Activated T-cell treated with anti-CD3 and anti-CD28 coated beads for 4 hours (primary cell): ENCODE data around the gene SPON1.
"Not testable (repeated sequence)": the region's sequence is repeated elsewhere in the genome, so short reads cannot be mapped to it uniquely, and the experiment has no call there.

Source experiments
- DNase-seq: peaks from one replicate; pipeline ENCODE4 v3.0.0-alpha.2; 2020

SPON1 gene

GRCh38 chr11:14042686-14043465 lies 80.4 kb downstream of the SPON1 start:
- DNase-seq, result no peak

DNA sequence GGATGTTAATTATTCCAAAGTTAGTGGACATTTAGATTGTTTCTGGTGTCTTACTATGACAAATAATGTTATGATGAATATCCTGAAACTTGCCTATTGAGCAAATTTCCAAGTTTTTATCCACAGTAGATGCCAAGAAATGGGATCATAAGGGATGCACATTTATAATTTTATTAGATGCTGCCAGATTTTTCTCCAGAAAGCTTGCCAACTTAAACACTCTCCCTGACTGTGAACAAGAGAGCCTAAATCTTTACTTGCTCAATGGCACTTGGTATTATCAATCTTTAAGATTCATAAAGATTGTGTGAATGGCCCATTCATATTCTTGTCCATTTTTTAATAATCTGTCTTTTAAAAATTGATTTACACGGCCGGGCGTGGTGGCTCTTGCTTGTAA lies 82.4 kb downstream of the SPON1 start:
- no peak for DNase-seq

DNA sequence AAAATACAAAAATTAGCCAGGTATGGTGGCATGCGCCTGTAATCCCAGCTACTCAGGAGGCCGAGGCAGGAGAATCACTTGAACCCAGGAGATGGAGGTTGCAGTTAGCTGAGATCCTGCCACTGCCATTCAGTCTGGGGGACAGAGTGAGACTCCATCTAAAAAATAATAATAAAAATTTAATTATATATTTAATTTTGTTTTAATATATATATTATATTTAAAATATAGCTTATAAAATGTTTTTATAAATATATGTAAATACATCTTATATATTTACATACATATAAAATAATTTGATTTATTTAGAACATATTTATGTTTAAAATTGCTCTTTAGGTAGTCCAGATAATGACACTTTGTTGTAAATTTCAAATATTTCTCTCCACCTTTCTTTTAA lies 82.9 kb downstream of the SPON1 start:
- no peak for DNase-seq

GRCh38 chr11:14052198-14052597 lies 89.7 kb downstream of the SPON1 start:
- DNase-seq, result no peak

GRCh38 chr11:14054116-14055107 lies 91.9 kb downstream of the SPON1 start:
- DNase-seq, result no peak

GRCh38 chr11:14055936-14056335 lies 93.4 kb downstream of the SPON1 start:
- DNase-seq, result no peak

DNA sequence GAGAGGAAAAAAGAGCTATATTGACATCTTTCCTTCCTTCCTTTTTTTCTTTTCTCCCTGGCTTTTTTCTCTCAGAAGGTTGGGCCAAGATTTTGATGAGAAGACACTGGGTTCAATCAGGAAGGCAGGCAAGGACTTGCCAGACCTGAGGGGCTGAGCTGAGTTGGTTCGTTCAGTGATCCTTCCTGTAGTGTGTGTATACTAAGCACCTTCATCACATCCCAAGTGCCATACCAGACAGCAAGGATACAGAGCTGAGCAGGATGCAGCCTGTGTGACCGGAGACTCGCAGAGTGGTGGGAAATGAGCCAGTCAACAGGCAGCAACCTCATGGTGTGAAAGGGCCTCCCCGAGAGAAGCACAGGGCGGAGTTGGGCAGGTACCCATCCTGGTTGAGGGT lies 95.5 kb downstream of the SPON1 start:
- DNase-seq, result no peak

DNA sequence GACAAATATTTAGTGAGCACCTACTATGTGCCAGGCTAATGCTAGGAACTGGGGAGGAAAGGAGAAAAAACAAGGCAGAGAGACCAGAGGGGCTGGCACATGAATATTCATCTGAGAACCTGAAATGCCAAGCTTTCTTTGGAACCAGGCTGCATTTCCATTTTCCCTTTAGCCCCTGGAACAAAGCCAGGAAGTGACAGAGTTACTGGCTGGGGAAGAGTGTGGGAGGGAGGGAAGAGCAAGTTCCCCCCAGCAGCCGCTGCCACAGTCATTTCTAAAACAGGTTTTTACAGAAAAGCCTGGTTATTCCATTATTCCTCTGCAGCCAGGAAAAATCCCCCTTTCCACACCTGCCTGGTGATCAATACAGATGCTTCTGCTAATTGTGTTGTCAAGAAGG lies 97.0 kb downstream of the SPON1 start:
- DNase-seq, result no peak

- DNase-seq, result no peak
Observed at GRCh38 chr11:14061721-14062120, 99.2 kb downstream of the SPON1 start.

DNA sequence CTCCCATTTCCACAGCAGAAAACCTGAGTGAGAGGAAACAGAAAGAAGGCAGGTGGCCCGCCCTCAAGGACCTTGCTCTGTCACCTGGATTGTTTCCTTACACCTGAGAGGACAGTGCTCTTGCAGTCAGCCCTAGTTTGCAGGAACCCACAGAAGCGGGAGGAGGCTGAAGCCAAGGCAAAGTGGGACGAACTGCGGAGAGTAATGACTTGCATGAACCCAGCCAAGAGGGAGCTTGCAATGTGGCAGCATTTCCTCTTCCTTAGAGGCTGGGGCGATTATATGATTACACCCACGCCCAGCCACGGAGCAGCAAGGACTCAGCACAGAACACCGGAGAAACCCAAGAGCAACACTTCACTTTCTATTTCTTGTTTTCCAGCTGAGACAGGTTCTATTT lies 102.6 kb downstream of the SPON1 start:
- DNase-seq, result no peak

- no peak for DNase-seq
Observed at GRCh38 chr11:14065681-14066080, 103.2 kb downstream of the SPON1 start.

DNA sequence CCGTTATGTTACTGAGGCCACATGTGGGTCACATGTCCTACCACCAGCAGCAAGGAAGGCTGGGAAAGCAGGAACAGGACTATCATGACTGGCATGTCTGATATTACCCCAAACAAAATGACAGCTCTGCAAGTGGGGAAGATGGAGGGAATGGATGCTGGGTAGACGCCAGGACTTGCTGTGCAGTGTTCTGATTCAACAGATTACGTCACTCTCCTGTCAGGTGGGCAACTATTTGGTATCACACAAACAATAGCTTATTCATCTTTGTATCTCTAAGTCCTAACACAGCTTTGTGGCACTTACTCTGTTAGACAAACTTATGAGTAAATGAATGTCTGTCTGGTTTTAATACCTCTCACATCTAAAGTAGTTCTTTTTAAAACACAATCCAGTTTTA lies 105.2 kb downstream of the SPON1 start:
- no peak for DNase-seq

DNA sequence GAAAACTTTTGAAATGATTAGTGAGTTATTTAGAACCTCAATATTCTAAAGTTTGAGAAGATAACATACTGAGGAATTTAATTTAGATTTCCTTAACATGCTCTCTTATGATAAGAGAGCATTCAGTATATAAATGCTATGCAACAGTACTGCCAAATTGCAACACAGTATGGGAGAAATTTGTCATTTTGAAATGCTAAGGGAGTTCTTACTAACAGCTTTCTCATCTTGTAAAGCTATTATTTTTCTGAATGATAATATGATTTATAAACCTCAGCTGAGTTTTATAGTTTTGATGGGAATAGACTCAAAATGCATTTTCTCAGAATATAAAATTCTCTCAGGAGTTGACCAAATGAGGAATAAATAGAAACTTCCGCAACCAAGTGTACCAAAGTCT lies 108.4 kb downstream of the SPON1 start:
- no peak for DNase-seq

DNA sequence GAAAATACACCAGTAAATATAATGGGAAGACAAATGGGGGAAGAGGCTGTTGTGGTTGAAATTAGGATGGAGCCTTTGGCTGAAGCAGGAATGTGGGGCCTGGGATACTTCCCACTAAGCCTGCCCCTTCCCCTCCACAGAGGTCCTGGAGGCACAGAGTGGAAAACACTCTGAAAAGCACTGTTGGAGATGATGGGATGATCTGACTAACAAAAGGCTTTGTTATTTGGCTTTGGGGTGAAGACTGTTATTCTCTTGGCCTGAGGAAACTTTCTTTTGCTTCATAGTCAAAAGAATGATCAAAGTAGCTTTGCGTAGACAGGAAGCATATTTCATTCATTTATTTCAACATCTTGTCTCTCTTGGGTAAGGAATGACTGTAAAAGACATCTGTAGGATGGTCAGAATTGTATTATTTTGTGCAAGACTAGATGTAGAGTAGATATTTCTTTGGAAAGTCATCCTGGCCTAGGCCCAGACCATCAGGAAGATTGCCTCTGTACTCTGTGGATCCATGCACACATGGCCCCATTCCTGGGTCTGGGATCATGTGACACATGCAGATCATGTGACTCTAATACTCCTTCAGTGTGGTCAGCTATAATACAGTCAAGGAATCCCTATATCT lies 111.4 kb downstream of the SPON1 start:
- no peak for DNase-seq

DNA sequence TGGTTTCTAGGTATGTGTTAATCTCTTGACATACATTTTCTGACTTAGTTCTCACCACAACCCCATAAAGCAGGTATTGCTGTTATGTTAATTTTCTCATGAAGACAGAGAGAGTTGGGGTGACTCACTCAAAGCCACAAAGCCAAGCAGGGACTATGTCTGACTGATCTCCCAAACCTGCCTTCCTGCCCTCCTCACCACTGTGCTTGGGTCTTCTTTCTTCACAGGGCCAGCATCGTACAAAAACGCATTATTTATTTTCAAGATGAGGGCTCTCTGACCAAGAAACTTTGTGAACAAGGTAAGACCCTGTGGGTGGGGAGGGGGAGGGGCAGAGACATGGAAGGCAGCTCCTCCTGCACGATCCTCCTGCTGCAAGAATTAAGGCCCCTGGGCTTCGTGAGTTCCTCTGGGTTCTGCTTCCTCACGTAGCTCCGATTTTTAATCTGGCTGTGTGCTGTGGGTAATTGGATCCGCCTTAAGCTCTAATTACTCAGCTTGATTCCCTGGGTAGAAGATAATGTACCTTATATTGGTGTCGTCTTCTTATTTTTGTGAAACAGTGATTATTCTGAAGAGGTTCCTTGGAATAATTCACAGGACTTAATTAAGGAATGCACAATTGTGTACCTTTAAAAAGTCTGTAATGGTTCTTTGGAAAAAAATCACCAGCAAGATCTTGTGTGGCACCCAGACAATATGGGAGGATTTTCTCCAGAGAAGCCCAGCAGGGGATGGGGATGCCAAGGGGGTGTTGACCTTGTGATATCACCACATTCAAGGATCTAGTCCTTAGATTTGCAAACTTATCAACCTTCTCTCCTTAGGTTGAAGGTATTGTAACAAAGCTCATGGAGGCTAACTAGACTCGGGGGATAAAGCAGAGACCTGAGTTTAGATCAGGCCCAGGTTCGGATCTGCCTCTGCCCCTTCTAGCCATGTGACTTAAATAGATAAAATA lies 112.9 kb downstream of the SPON1 start:
- DNase-seq, result peak; percentile 38

DNA sequence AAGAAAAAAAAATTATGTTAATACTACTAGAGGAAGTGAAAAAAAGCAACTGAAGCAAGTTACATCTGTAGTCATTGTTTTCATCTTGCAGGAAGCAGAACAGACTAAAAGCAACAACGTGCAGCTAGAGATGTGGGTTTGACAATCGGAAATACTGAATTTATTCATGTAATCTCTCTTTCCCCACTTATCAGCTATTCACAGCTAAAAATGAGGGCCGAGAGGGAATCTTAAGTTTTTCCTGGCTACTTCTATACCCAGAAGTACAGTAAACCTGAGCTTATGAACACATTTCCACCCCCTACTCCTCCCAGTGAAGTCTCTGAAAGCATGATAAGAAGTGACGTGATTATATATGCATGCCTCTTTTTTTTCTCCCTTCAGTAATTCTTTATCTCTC lies 116.5 kb downstream of the SPON1 start:
- DNase-seq, result no peak

GRCh38 chr11:14079797-14080196 lies 117.3 kb downstream of the SPON1 start:
- DNase-seq, result no peak

DNA sequence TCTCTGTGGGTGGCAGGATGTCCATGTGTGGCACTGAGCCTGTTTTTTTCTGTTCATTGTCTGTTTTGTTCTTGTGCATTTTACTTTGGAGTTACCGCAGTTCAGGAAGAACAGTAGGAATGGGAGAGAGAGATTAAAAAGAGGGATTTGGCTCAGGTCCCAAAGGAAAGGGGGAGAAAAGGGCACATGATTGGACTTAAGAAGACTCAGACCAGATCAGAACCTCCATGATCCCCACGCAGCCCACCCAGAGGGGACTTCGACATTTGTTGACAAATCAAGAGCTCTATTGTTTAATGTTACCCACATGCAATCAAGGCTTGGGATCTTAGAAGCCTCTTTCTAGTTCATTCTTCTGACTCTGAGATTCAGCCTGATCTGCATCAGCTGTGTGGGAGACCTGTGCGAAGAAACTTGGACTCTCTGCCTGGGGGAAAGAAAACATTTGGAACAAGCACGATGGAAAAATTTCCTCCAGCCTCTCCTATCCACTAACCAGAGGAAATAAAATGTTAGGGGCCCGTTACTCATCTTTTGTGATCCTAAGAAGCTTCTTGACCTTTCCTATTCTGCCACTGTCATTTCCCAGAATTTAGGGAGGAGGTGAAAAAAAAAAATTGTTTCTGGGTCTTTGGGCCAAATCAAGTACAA lies 119.2 kb downstream of the SPON1 start:
- no peak for DNase-seq

- DNase-seq, result no peak
Observed at GRCh38 chr11:14082338-14082737, 119.8 kb downstream of the SPON1 start.

DNA sequence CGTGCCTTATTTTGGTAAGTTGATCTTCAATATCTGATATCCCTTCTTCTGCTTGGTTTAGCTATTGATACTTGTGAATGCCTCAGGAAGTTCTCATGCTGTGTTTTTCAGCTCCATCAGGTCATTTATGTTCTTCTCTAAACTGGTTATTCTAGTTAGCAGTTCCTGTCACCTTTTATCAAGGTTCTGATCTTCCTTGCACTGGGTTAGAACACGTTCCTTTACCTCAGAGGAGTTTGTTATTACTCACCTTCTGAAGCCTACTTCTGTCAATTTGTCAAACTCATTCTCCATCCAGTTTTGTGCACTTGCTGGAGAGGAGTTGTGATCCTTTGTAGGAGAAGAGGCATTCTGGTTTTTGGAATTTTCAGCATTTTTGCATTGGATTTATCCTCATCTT lies 126.3 kb downstream of the SPON1 start:
- DNase-seq, result not testable (repeated sequence)

DNA sequence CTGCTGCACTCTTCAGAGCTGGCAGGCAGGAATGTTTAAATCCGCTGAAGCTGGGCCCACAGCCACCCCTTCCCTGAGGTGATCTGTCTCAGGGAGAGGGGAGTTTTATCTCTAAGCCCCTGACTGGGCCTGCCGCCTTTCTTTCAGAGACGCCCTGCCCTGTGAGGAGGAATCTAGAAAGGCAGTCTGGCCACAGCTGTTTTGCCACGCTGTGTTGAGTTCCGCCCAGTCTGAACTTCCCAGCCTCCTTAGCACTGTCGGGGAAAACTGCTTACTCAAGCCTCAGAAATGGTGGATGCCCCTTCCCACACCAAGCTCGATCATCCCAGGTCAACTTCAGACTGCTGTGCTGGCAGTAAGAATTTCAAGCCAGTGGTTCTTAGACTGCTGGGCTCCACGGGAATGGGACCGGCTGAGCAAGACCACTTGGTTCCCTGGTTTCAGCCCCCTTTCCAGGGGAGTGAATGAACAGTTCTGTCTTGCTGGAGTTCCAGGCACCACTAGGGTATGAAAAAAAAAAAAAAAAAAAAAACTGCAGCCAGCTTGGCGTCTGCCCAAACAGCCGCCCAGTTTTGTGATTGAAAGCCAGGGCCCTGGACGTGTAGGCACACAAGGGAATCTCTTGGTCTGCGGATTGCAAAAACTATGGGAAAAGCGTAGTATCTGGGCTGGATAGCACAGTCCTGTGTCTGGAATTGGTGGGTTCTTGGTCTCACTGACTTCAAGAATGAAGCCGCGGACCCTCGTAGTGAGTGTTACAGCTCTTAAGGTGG lies 127.4 kb downstream of the SPON1 start:
- DNase-seq, result no peak
